Activated CD4-positive, alpha-beta T cell treated with anti-CD3 and anti-CD28 coated beads, Interleukin-2, Interleukin-6, amounts not matched to agents 100 ng/mL and 50 ng/mL, durations not matched to agents 16 hours and 8 hours (primary cell): ENCODE data around the gene DNAJC28.
"Not testable (repeated sequence)": the region's sequence is repeated elsewhere in the genome, so short reads cannot be mapped to it uniquely, and the experiment has no call there.

Source experiments
- DNase-seq: peaks from one replicate; pipeline ENCODE4 v3.0.0-alpha.2; 2020

Gene DNAJC28

DNA sequence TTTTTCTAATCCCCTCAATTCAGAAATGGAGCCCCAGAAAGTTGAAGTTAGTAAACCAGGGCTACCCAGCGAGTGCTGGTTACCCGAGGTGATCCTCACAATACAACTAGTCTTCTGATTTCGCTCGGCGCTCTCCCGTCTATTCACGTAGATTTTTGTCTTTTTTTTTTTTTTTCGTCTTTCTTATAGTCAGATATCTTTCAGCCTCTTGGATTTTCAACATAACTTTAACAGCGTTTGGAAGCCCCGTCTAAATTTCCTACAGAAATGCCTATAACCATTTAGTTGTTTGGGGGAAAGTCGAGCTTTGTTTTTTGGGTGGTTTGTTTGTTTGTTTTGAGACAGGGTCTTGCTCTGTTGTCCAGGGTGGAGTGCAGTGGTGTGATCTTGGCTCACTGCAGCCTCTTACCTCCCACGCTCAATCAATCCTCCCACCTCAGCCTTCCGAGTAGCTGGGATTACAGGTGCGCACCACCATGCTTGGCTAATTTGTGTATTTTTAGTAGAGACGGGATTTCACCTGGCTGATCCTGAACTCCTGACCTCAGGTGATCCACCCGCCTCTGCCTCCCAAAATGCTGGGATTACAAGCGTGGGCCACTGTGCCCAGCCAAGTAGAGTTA, 10.9 kb downstream of the DNAJC28 start:
- no peak for DNase-seq

DNA sequence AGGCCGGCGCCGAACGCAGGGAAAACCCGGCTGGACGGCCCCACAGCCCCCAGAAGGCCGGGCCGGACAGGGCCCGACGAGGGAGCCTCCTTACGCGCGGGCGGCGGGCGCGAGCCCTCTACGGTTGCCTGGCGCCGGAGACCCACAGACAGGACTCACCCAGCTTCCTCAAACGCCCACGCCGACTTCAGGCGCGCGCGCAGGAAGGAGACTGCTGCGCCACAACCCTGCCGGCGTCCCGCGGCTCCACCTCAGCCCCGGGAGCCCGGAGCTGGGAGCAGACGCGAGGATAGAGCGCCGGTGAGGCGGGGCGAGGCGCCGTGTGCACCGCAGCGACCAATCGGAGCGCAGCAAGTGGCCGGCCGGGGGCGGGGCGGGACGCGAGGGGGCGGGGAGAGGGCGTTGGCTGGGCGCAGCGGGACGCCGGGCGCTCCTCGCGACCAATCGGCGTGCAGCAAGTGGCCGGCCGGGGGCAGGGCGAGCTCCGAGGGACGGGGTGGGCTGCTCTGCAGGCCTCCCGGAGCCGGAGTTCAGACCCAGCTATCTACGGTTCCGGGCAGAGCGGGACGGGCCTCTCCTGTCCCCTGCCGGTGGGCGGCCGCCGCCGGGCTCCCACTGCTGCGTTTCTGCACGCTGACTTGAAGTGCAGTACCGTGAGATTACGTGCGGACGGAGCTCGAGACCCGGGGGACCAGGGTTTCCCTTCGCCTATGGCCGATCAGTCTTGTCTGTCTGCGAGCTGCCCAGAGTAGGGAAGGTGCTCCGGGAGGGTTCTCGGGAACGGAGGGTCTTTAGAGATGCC, 11.6 kb downstream of the DNAJC28 start, which contains the start of gene TMEM50B:
TSS of gene TMEM50B (minus strand) at position 296 of the 802 bp plus-strand sequence. CDS start 11,089 bp downstream, outside the sequence.
- DNase-seq: peak; percentile 98

DNA sequence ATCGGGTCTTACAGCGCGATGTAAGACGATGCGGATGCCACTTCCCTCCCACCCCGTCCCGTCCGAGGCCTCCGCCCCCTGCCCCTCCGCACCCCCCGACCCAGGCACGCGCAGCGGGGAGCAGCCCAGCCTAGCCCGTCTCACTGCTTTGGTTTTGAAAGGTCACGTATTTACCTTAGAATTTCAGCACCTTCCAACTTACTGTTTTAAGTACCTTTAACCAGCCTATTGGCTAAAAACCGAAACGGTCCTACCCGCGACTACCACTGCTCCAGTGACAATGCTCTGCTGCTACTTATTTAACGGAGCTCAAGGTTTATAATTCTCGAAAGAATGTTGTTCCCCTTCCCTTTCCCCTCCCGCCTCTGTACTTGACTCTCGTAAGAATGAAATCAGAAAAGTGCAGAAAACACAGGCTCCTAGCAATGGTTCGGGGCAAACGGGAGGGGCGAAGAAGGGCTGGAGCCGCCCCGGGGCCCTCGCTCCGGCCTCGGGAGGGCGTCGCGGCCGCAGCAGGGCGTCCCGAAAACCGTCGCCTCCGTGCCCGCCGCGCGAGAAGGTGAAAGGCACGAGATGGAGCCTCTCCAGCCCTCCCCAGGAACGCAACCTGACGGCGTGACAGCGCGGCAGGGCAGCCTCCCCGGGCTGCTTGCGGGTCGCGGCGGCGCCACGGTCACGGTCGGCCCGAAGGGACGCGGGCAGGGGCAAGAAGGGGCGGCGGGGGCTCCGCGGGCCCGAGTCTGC, 12.4 kb downstream of the DNAJC28 start:
- DNase-seq: peak; percentile 46

DNA sequence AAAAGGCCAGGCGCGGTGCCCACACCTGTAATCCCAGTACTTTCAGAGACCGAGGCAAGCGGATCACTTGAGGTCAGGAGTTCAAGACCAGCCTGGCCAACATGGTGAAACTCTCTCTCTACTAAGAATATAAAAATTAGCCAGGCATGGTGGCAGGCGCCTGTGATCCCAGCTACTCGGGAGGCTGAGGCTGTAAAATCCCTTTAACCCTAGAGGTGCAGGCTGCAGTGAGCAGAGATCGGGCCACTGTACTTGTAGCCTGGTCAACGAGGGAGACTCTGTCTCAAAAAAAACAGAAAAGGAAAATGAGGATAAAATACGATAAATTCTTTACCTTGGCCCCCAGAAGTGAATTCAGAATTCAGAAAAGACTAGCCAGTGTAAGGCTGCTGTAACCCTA, 13.3 kb downstream of the DNAJC28 start:
- no peak for DNase-seq

DNA sequence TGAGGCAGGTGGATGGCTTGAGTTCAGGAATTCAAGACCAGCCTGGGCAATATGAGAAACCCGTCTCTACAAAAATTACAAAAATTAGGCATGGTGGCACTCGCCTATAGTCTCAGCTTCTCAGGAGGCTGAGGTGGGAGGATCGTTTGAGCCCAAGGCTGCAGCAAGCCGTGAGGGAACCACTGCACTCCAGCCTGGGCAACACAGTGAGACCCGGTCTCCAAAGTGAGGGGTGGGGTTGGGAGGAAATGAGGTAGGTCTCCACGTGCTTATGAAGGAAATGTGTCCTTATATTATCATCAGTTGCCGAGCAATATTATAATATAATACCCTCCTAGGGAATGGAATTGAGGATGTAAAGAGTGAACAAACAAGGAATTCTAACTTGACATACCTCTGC, 14.4 kb downstream of the DNAJC28 start:
- DNase-seq: no peak

DNA sequence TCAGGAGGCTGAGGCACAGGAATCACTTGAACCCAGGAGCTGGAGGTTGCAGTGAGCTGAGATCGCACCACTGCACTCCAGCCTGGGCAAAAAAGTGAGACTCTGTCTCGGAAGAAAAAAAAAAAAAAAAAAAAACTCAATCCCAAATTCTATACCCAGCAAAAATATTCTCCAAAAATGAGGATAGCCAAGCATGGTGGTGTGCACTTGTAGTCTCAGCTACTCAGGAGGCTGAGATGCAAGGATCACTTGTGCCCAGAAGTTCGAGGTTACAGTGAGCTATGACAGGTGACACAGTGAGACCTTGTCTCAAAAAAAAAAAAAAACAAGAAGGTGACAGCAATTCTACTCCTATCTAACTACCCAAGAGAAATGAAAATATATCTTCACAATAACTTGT, 18.2 kb downstream of the DNAJC28 start:
- DNase-seq: no peak

DNA sequence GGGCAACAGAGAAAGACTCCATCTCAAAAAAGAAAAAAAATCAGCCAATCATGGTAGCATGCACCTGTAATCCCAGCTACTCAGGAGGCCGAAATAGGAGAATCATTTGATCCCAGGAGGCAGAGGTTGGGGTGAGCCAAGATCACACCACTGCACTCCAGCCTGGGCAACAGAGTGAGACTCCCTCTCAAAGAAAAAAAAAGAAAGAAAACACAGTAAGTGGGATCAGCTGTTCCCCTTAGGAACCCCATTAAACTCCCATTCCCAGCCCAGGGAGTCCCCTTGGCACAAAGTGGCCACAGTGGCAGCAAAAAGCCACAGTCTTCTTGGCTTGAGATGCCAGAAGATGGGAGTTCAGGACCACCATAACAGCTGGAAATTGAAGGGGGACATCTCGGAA, 20.8 kb downstream of the DNAJC28 start:
- DNase-seq: no peak

DNA sequence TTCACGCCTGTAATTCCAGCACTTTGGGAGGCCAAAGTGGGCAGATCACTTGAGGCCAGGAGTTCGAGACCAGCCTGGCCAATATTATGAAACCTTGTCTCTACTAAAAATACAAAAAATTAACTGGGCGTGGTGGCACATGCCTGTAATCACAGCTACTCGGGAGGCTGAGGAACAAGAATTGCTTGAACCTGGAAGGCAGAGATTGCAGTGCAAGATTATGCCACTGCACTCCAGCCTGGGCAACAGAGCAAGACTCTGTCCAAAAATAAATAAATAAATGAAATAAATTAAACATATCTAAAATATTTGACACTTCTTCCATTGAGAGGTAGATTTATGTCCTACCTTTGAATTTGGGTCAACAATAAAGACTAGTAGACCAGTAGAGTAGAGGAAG, 22.3 kb downstream of the DNAJC28 start:
- not testable (repeated sequence) for DNase-seq

DNA sequence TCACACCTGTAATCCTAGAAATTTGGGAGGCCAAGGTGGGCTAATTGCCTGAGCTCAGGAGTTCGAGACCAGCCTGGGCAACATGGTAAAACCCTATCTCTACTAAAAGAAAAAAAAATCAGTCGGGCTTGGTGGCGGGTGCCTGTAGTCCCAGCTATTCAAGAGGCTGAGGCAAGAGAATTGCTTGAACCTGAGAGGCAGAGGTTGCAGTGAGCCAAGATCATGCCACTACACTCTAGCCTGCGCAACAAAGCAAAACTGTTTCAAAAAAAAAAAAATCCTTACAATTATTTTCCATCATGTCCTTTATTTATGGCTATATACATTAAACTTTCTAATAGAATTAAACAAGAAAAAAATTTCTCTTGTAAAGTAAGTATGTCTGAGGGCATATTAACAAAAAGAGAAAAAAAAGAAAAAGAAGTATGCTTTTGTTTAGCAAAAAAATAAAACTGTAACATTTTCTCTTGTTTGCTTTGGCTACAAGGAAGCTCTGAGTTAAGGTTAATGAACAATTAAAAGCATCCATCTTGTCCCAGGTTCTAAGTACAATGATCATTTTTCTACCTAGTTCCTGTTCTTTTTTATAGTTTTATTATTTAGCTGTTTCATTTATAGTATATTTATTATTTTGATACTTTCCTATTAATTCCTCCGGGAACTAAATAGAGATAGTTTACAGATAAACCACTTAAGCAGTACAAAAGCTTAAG, 29.8 kb downstream of the DNAJC28 start:
- DNase-seq: no peak

DNA sequence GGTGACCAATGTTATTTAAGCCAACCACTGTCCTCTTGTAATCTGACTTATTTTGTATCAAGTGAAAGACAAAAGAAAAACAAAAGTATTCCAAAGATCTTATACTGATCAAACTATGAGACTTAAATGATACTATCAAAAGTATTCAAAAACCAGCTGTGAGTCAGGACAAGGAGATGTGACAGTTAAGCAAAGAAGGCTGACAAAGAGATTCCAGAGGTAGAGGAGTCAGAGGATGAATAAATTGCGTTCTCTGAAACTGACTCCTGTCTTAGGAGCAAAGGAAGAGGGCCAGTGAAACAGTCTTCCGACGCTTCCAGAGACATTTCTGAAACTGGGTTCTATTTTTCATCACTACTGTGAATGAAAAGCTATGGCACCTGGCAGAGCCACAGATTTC, 32.7 kb downstream of the DNAJC28 start:
- DNase-seq: no peak

DNA sequence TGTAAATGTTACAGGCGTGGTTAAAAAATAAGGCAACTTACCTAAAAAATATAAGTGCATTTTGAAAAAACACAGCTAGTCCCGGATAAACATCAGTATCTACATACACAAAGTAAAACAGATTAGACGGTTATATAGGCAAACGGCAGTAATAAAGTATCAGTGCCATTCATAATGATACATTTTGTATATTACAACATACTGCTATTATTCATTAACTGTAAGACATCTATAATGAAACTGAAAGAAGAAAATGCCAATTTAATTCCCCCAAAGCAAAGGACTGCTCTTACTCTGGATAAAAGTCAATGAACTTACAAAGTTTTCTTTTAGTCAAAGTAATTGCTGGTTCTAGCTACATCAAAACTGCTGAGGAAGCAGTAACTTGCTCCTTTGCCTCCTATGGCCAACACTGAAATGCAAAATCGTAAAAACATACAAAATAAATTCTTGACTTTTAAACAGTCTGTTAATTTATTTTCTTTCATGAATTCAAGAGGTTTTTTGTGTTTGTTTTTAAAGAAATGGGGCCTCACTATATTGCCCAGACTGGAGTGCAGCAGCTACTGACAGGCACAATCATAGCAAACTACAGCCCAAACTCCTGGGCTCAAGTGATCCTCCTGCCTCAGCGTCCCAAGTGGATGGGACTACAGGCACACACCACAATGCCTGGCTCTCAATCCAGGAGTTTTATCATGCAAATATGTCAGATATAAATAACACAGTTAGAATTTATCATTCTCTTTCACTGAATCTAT, 35.6 kb downstream of the DNAJC28 start:
- DNase-seq: no peak

DNA sequence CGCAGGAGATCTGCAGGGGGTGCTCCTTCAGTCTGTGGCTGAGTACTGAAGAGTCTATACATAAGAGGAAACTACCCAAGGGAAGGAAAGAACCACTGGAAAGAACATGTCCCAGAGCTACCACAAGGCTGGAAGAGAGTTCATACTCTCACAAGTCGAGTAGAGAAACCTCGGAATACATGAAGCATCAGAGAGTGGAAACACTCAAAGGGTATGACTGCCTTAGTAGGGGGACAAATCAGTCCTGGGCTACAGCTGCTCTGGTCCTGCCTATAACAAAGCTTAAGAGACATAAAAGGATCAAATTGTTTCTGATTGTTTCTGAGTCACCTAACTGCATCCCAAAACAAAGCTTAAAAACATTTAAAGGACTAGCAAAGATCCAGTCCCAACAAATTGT, 39.2 kb downstream of the DNAJC28 start:
- DNase-seq: no peak

DNA sequence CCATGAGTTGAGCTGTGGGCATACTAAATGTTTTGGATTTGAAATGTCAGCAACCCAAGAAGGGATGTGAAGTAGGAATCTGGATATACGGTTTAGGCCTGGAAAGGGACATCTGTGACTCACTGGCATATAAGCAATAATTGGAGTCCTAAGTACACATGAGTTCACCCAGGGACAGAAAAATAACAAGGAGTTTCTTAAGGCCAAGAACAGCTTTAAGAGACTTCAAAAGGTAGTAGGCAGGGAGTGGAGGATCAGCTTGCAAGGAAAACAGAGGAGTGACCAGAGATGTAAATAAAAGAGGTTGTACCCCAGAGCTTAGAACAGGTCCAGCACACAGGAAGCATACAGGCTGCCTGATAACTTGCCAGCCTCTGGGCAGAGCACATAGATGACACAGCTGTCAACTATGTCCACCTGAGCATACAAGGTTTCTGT, 39.9 kb downstream of the DNAJC28 start:
- no peak for DNase-seq

DNA sequence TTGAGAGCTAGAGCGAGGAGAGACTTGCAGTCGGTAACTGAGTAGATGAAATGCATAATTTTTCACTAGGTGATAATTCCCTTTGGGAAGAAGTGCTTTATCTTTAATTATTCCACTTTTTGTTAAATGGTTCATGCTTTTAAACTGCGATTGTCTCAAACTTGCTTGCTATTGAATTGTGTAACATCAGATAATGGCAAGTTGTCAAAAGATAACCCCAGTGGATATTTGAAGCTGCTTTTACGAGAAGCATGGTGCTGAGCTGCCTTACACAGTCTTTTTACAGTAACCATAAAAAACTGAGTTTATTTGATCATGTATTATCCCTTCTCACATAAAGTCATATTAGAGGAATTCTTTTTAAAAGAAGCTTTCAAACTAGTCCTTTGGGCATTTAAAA, 41.9 kb downstream of the DNAJC28 start:
- no peak for DNase-seq

DNA sequence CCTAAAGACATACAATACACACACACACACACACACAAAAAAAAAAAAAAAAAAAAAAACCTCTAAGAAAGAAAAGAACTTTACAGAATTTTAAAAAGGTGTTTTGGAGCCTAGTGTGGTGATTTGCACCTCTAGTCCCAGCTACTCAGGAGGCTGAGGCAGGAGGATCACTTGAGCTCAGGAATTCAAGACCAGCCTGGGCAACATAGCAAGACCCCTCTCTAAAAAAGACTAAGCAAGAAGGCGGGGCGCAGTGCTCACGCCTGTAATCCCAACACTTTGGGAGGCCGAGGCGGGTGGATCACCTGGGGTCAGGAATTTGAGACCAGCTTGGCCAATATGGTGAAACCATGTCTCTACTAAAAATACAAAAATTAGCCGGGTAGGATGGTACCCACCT, 44.9 kb downstream of the DNAJC28 start:
- not testable (repeated sequence) for DNase-seq

DNA sequence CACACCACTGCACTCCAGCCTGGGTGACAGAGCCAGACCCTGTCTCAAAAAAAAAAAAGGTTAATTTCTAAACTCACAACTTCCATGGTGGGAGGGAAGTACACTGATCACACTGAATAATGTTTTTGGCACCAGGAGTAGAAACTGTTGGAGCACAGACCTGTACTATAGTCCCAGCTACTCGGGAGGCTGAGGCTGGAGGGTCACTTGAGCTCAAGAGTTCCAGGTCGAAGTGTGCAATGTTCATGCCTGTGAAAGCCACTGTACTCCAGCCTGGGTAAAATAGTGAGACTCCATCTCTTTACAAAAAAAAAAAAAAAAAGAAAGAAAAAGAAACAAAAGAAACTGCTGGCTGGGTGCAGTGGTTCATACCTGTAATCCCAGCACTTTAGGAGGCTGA, 47.0 kb downstream of the DNAJC28 start:
- no peak for DNase-seq

DNA sequence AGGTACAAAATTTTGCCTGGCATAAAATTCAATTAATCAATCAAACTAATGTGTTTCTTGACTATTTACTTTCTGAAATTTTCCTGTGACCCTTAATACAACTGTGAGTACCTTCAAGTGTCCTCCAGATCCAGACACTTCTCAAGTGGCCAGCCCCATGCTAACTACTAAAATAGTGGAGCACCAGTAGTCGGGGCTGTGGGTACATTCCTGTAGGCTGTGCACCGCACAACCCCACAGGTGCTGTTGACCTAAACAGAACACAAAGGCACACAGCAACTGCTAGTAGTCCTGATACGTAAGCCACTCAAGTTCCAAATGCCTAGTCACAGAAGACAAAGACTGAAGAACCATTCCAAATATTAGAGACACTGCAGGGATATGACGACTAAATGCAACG, 48.3 kb downstream of the DNAJC28 start:
- DNase-seq: no peak

DNA sequence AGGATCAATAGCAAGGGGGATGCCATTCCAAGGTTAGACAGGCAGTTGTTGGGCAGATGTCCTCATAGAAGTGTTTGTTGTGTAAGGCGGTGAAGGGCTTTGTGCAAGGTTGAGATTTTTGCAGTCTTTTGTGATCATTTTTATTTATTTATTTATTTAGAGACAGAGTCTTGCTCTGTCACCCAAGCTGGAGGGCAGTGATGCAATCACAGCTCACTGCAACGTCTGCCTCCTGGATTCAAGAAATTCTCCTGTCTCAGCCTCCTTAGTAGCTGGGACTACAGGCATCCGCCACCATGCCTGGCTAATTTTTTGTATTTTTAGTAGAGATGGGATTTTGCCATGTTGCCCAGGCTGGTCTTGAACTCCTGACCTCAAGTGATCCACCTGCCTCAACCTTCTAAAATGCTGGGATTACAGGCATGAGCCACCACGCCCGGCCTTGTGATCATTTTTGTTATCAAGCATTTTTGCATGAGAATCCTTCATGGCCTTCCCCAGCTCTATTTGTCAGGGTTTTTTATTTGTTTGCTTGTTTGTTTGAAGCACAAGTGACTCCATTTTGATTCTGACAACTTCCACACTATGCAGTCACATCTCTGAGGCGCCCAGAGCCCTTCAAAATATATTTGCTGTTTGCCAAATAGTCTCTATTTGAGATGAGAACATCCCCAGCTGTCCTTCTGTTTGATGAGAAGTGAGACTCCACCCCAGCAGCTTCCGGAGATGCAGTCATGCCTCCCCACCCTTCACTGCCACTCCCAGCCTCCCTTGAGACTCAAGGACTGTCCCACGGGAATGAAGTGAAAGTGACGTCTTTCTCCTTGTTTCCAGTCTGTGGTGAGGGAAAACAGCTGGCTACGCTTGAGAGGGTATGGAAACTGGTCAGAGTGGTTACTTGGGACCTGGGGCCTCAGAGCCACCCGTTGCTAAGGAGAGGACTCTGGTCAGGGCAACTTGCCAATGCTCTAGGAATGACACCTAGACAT, 49.7 kb downstream of the DNAJC28 start:
- DNase-seq: no peak
